Stimulated activated CD4-positive, alpha-beta T cell treated with anti-CD3 and anti-CD28 coated beads, Interleukin-4, amount 100 ng/mL, for 48 hours (primary cell): ENCODE results near the gene MPG.

Source experiments
- DNase-seq, 2 donors: peaks; one replicate each; pipeline ENCODE4 v3.0.0-alpha.2; 2020; ENCODE audit warnings: low read depth in 2 of 2

MPG gene

GRCh38 chr16:83781-84615 is 6.0 kb downstream of the MPG start:
- DNase-seq = no peak

DNA sequence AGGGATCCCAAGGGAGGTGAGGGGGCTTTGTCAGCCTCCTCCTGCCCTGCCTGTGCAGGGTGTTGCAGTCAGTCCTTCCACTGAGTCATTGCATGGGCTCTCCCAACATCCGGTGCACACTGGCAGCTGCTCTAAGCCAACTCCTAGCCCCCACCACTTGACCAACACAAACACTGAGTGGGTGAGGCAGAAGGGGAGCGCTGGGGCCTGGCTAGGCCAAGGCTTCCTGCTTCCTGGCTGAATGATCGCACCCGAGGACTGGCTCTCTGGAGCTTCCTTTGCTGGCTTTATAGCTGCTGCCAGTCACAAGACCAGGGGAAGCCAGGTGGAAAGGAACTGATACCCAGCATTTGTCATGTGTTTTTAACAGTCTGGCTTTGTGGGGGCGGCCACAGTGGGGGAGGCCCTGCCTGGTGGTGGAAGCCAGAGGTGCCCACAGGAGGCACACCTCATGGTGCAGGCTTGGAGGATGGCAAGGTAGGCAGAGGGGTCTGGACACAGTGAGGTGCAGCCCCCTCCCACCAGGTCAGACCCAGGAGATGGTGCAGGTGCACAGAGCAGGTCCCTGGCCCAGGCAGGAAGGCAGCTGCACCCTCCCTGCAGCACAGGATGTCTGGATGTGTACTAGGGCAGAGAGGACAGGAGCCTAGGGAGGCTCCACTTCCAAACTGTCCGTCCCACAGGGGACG is 6.8 kb downstream of the MPG start:
- peak; percentile 32 to 42 for DNase-seq

- DNase-seq = no peak
These were observed 7.4 kb downstream of the MPG start for GRCh38 chr16:85407-85782.

GRCh38 chr16:85865-86264 is 7.8 kb downstream of the MPG start:
- no peak for DNase-seq

- DNase-seq = no peak
These were observed 8.5 kb downstream of the MPG start for GRCh38 chr16:86483-86952.

- no peak for DNase-seq
These were observed 10.6 kb downstream of the MPG start for GRCh38 chr16:88613-89012.

DNA sequence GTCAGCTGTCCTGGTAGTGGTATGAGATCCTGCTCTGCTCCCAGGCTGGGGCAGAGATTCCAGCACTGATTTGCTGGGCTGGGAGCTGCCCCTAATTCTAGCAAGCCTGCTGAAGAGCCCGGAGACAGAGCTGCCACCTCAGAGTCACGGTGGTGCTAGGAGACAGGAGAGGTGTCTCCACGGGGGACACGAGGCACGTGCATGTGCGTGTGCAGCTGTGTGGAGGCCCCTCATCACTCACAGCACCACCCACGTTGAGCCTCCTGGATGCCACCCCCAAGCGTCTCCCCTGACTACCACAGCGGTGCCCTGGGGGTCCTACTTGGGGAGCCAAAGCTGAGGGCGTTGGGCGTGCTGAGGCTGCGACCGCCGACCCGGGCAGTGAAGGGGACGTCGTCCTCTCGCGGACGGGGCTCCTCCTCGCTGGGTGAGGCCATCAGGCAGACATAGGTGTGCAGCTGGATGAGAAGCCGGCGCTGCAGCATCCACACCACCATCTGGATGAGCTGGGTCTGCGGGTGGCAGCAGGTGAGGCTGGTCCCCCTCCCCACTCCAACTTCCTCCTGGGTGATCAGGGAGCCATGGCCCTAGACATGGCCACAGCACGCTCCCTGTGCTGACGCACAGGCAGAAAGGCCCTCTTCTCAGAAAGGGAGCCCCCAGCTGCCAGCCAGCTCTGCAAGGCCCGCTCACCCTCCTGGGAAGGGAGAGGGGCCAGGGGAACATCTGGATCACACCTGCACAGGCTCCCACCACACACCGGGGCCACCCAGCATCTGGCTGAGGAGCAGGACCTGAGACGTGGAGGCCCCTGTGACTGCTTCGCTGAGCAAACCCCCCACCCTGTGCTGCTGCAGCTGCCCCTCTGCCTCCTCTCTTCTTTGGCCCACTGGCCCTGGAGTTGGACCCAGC is 11.6 kb downstream of the MPG start:
- DNase-seq = no peak

DNA sequence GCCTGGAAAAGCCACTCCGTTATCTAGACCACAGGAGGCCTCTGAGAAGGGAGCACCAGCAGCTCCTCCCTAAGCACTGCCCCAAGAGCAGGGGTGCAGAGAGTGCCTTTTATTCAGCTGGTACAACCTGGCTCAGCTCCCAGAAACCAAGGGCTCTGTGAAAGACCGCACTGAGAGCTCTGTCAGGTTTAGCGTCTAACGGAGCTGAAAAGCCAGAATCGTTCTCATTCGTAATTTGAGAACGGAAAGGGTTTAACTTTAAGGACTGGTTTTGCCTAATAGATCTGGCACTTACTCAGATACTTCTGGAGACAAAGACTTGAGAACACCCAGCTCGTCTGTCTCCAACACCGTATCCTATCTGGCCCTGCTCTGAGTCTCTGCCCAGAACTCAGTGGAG is 13.5 kb downstream of the MPG start:
- DNase-seq = no peak

GRCh38 chr16:92431-93339 is 14.7 kb downstream of the MPG start:
- DNase-seq = no peak

- no peak for DNase-seq
These were observed 16.9 kb downstream of the MPG start for GRCh38 chr16:94918-95265.

- DNase-seq = peak; percentile 84 to 88
These were observed 18.9 kb downstream of the MPG start for GRCh38 chr16:96935-97381.

GRCh38 chr16:97822-98221 is 19.8 kb downstream of the MPG start:
- DNase-seq = no peak

GRCh38 chr16:100989-101388 is 23.0 kb downstream of the MPG start:
- no peak for DNase-seq

DNA sequence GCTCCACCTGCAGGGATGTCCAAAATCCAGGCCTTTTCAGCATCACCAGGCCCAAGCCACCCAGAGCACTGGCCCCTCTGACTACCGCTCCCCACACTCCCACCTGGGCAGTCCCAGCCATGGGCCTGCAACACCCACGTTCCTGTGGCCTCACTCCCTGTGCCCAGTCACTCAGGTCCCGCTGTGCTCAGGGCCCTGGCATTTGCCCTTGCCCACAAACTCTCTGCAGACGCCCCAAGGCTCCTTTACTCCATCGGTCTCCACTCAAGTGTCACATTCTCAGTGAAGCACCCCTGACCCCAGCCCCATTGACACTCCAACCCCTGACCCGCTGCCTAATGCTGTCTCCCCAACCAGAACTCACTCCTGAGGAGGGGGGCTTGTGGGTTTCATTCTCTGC is 23.6 kb downstream of the MPG start:
- DNase-seq = no peak

DNA sequence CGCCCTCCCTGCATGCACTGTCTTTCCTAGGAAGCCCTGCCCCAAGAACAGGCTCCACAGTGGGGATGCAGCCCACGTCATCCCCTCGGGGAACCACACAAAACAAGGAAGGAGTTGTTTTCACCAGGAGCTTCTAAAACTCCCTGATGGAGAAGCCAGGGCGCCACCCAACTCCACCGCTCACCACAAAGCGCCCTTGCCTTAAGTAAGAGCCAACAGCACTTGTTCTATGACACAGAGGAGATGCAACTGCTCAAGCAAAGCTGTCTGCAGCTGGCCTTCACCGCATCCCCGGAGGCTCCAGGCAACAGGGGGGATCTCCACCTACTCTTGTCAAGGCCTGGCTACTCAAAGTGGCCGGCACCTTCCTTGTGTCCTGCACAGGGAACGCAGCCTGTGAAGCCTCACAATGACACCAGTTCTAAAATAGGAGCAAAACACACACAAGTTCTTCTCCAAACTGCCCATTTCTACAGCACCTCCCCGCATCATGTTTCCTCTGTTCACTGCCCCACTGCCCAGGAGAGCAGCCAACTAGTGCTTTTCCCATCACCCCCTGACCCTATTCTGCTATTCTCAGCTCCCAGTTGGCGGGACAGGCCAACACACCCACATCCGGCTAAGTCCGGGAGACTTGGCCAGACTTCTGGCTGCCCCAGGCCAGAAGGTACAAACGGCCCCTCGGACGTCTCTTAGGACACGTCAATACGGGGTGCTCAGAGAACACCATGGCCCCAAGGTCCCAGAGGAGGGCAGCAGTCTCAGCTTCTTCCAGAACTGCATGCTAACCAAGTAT is 24.2 kb downstream of the MPG start:
- no peak for DNase-seq

DNA sequence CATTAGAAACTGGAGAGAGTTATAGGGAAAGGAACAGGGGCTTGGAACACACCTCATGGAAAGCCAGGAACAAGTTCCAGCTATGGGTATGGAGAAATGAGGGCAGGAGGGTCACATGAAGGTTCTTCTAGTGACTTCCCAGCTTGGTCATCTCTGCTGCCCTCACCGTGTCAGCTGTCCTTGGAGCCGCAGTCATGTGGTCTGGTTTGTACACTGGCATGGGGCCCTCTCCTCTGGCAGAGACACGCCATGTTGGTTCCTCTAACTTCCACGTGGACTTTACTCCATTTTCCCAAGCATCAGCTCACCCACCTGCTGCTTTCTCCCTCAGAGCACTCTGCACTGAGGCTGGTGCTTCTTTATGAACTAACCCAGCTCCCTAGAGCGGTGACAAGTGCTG is 26.3 kb downstream of the MPG start:
- no peak for DNase-seq

- DNase-seq = no peak
These were observed 26.9 kb downstream of the MPG start for GRCh38 chr16:104928-105327.

DNA sequence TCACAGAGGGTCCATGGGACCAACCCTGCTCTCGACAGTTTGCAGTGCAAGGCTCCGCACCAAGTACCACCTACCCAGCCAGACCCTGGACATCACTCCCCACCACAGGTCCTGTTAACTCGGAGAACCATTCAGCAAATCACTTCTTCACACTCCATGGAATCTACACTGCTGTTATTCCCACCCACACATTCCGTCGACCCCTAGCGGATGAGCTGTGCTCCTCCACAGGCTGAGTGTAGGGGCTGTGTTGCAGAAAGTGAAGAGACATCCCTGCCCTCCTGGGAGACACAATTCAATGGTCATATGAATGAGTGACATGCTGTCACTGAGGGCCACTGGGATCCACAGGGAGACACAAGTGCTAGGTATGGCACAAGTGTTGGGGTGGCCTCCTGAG is 27.5 kb downstream of the MPG start:
- DNase-seq = no peak

DNA sequence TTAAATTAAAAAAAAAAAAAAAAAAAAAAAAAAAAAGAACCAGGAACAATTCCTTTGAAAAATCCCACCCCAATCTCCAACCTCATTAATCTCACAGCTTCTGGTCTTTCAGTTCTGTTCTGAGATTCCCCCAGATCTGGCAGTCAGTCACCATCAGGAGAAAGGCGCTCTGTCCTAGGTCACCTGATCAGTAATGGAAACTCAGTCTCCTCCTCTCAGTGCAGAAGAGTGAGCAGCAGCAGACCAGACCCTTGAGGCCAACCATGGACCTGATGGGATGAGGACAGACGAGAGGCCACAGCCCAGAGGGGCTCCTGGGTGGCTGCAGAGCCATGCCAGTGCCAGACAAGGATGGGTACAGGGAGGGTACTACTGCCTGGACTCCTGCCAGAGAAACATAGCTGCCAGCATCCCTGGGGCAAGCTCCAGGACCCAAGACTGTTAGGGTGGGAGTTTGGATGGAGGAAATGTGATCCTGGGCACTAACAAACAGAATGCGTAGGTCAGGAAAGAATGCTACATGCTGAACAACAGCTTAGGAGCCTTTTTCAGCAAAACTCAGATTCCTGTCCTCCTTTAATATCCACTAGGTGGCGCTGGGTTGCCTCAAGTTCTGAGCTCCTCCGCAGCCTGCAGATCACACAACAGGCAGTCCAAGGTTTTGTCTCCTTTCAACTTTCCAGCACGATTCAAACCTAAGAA is 28.7 kb downstream of the MPG start:
- DNase-seq = peak; percentile 29 to 38
